Measurements from ENCODE around the gene ZNF738.

The ZNF738 gene

GRCh38 chr19:21423057-21424041, 64.5 kb downstream of the ZNF738 start:
- DNase-seq (ENCODE audit: low read depth) = no peak
